Measurements from ENCODE around the gene RAPGEF1.

RAPGEF1 gene

GRCh38 chr9:131776036-131776435 lies 36.2 kb upstream of the RAPGEF1 start:
- TF ChIP-seq SPI1 (IDR thresholded peaks at IDR 0.05; ENCODE audit: borderline replicate concordance, low read depth) (no peak), POLR2AphosphoS5 (IDR thresholded peaks at IDR 0.05; ENCODE audit: low read depth) (no peak), REST (IDR thresholded peaks at IDR 0.05; ENCODE audit: insufficient replicate concordance, low read depth) (no peak), CTCF (IDR thresholded peaks at IDR 0.05; ENCODE audit: insufficient read depth, low read length) (no peak), GABPA (IDR thresholded peaks at IDR 0.05; ENCODE audit: low read depth) (no peak)
- no peak for DNase-seq (ENCODE audit: low read depth in 1 of 2, low spot score in 1 of 2)
- H3K27me3 ChIP-seq (ENCODE audit: insufficient read depth, poor library complexity, severe bottlenecking) = no peaks in the 10 kb centered on the region
- H3K27ac ChIP-seq (replicated peaks) = no peak overlapping the region
- H3K4me3 ChIP-seq (replicated peaks; ENCODE audit: insufficient read depth, low read length) = no peak overlapping the region

- no peaks in the 10 kb centered on the region for H3K27me3 ChIP-seq (ENCODE audit: insufficient read depth, poor library complexity, severe bottlenecking)
- H3K4me3 ChIP-seq (replicated peaks; ENCODE audit: insufficient read depth, low read length) = no peak overlapping the region
- no peak overlapping the region for H3K27ac ChIP-seq (replicated peaks)
- TF ChIP-seq CTCF (IDR thresholded peaks at IDR 0.05; ENCODE audit: insufficient read depth, low read length) (no peak), SPI1 (IDR thresholded peaks at IDR 0.05; ENCODE audit: borderline replicate concordance, low read depth) (no peak), REST (IDR thresholded peaks at IDR 0.05; ENCODE audit: insufficient replicate concordance, low read depth) (no peak), POLR2AphosphoS5 (IDR thresholded peaks at IDR 0.05; ENCODE audit: low read depth) (no peak), GABPA (IDR thresholded peaks at IDR 0.05; ENCODE audit: low read depth) (no peak)
- DNase-seq (ENCODE audit: low read depth in 1 of 2, low spot score in 1 of 2) = no peak
Measured at GRCh38 chr9:131774636-131775035, 34.8 kb upstream of the RAPGEF1 start.

- Histone ChIP-seq H3K27ac (replicated peaks) (no peak overlapping the region), H3K27me3 (ENCODE audit: insufficient read depth, poor library complexity, severe bottlenecking) (no peaks in the 10 kb centered on the region), H3K4me3 (replicated peaks; ENCODE audit: insufficient read depth, low read length) (no peak overlapping the region)
- peak; percentile 7 to 11 for DNase-seq (ENCODE audit: low read depth in 1 of 2, low spot score in 1 of 2)
- no peak for TF ChIP-seq GABPA (IDR thresholded peaks at IDR 0.05; ENCODE audit: low read depth)
- peak; percentile 96 for TF ChIP-seq REST (IDR thresholded peaks at IDR 0.05; ENCODE audit: insufficient replicate concordance, low read depth)
Measured at GRCh38 chr9:131773911-131774379, 34.1 kb upstream of the RAPGEF1 start.
